H9 (cell line): ENCODE results near the gene POT1. TPM values are rescaled to one million over a fixed set of nuclear protein-coding genes. Genes with fewer than 3 reads are reported as not detected.

Experiments
- DNase-seq: peaks from one replicate; pipeline ENCODE4 v3.0.0-alpha.2; 2017
- H2AFZ ChIP-seq: one replicate; pipeline ENCODE4 v1.6.1; 2013; ENCODE audit warnings: mild to moderate bottlenecking, low read length, control low read depth, moderate library complexity
- H2AK5ac ChIP-seq: 2 replicates; pipeline ENCODE4 v1.6.1; 2013; ENCODE audit warnings: low read length, control low read depth, mixed read lengths; ENCODE audit not compliant: insufficient read length
- H2BK120ac ChIP-seq: one replicate; pipeline ENCODE4 v1.6.1; 2013; ENCODE audit warnings: low read depth, mild to moderate bottlenecking, low read length, control low read depth, inconsistent platforms; ENCODE audit not compliant: poor library complexity, severe bottlenecking
- H2BK12ac ChIP-seq: 2 replicates; pipeline ENCODE4 v1.6.1; 2013; ENCODE audit warnings: low read length, control low read depth, mixed read lengths, low read depth; ENCODE audit not compliant: insufficient read length
- H2BK15ac ChIP-seq: 2 replicates; pipeline ENCODE4 v1.6.1; 2013; ENCODE audit warnings: low read depth, low read length, control low read depth
- H2BK20ac ChIP-seq: one replicate; pipeline ENCODE4 v1.6.1; 2013; ENCODE audit warnings: low read depth, mild to moderate bottlenecking, low read length, control low read depth, inconsistent platforms; ENCODE audit not compliant: poor library complexity, severe bottlenecking
- H2BK5ac ChIP-seq: 2 replicates; pipeline ENCODE4 v1.6.1; 2013; ENCODE audit warnings: low read length, control low read depth, mixed read lengths; ENCODE audit not compliant: insufficient read length
- H3K14ac ChIP-seq: 2 replicates; pipeline ENCODE4 v1.6.1; 2013; ENCODE audit warnings: low read length, control low read depth; ENCODE audit not compliant: insufficient read depth
- H3K18ac ChIP-seq: 2 replicates; pipeline ENCODE4 v1.6.1; 2013; ENCODE audit warnings: low read depth, mild to moderate bottlenecking, mixed read lengths, low read length, control low read depth; ENCODE audit not compliant: insufficient read length
- H3K23ac ChIP-seq: 2 replicates; pipeline ENCODE4 v1.6.1; 2013; ENCODE audit warnings: low read length, control low read depth, mixed read lengths, low read depth; ENCODE audit not compliant: insufficient read length
- H3K23me2 ChIP-seq: 2 replicates; pipeline ENCODE4 v1.6.1; 2013; ENCODE audit warnings: low read depth, mild to moderate bottlenecking, mixed read lengths, low read length, control low read depth; ENCODE audit not compliant: insufficient read length, poor library complexity, severe bottlenecking
- H3K27ac ChIP-seq: 2 replicates; pipeline ENCODE4 v1.5.1; 2013; ENCODE audit warnings: low read length, control low read depth, mixed read lengths, low read depth; ENCODE audit not compliant: insufficient read length
- H3K27me3 ChIP-seq: 2 replicates; pipeline ENCODE4 v1.6.1; 2013; ENCODE audit warnings: low read length, control low read depth, inconsistent platforms; ENCODE audit not compliant: insufficient read depth
- H3K4ac ChIP-seq: 2 replicates; pipeline ENCODE4 v1.6.1; 2013; ENCODE audit warnings: low read depth, mild to moderate bottlenecking, control low read depth, inconsistent platforms, low read length, moderate library complexity
- H3K4me1 ChIP-seq: 2 replicates; pipeline ENCODE4 v1.6.1; 2013; ENCODE audit warnings: low read length, control low read depth, inconsistent platforms; ENCODE audit not compliant: insufficient read depth
- H3K4me2 ChIP-seq: 2 replicates; pipeline ENCODE4 v1.6.1; 2013; ENCODE audit warnings: low read length, control low read depth, mixed read lengths; ENCODE audit not compliant: insufficient read length, insufficient read depth
- H3K56ac ChIP-seq: 2 replicates; pipeline ENCODE4 v1.6.1; 2013; ENCODE audit warnings: low read depth, mild to moderate bottlenecking, mixed read lengths, low read length, control low read depth; ENCODE audit not compliant: insufficient read length
- H3K79me1 ChIP-seq: 2 replicates; pipeline ENCODE4 v1.6.1; 2013; ENCODE audit warnings: low read depth, mild to moderate bottlenecking, moderate library complexity, low read length, control low read depth, inconsistent platforms; ENCODE audit not compliant: insufficient read depth, poor library complexity, severe bottlenecking
- H3K79me2 ChIP-seq: 2 replicates; pipeline ENCODE4 v1.6.1; 2013; ENCODE audit warnings: low read length, control low read depth, inconsistent platforms; ENCODE audit not compliant: insufficient read depth
- H3K9ac ChIP-seq: 2 replicates; pipeline ENCODE4 v1.6.1; 2013; ENCODE audit warnings: low read length, control low read depth, mixed read lengths; ENCODE audit not compliant: insufficient read length; ENCODE audit errors: extremely low read depth
- H3K9me3 ChIP-seq: one replicate; pipeline ENCODE4 v1.6.1; 2013; ENCODE audit warnings: low read depth, low read length, inconsistent platforms; ENCODE audit not compliant: control insufficient read depth
- H3T11ph ChIP-seq: one replicate; pipeline ENCODE4 v1.6.1; 2013; ENCODE audit warnings: mild to moderate bottlenecking, low read length, control low read depth, inconsistent platforms
- H4K20me1 ChIP-seq: one replicate; pipeline ENCODE4 v1.6.1; 2013; ENCODE audit not compliant: control insufficient read depth, insufficient read length, insufficient read depth
- H4K5ac ChIP-seq: 2 replicates; pipeline ENCODE4 v1.6.1; 2013; ENCODE audit warnings: low read depth, mild to moderate bottlenecking, mixed read lengths, low read length, control low read depth; ENCODE audit not compliant: insufficient read length
- H4K8ac ChIP-seq: replicated peaks from 2 replicates; pipeline ENCODE4 v1.6.1; 2013; ENCODE audit warnings: low read length, control low read depth, mixed read lengths, low read depth; ENCODE audit not compliant: insufficient read length
- H4K91ac ChIP-seq: 2 replicates; pipeline ENCODE4 v1.6.1; 2013; ENCODE audit warnings: low read depth, mild to moderate bottlenecking, moderate library complexity, mixed read lengths, low read length, control low read depth; ENCODE audit not compliant: insufficient read length
- H3K27ac Mint-ChIP-seq, 3 experiments: 2 replicates in 2 of 3; 3 replicates in 1 of 3; pipeline ENCODE4 v1.8.0; 2020 to 2021; ENCODE audit warnings: mixed read lengths in 3 of 3, mild to moderate bottlenecking in 1 of 3, moderate library complexity in 1 of 3
- H3K27me3 Mint-ChIP-seq: 2 replicates; pipeline ENCODE4 v1.8.0; 2021; ENCODE audit warnings: low read depth, mild to moderate bottlenecking, moderate library complexity, mixed read lengths
- H3K36me3 Mint-ChIP-seq, 3 experiments: 2 replicates in 2 of 3; 3 replicates in 1 of 3; pipeline ENCODE4 v1.8.0; 2020 to 2021; ENCODE audit warnings: low read depth in 3 of 3, mixed read lengths in 3 of 3; ENCODE audit not compliant: insufficient read depth in 1 of 3
- H3K4me1 Mint-ChIP-seq, 2 experiments: 2 replicates each; pipeline ENCODE4 v1.8.0; 2020; ENCODE audit warnings: mixed read lengths in 2 of 2
- H3K4me3 Mint-ChIP-seq, 2 experiments: 2 replicates in 1 of 2; 3 replicates in 1 of 2; pipeline ENCODE4 v1.8.0; 2020 to 2021; ENCODE audit warnings: mild to moderate bottlenecking in 2 of 2, mixed read lengths in 2 of 2, moderate library complexity in 1 of 2
- H3K9me3 Mint-ChIP-seq, 2 experiments: 2 replicates in 1 of 2; 3 replicates in 1 of 2; pipeline ENCODE4 v1.8.0; 2020; ENCODE audit warnings: mild to moderate bottlenecking in 2 of 2, mixed read lengths in 2 of 2, moderate library complexity in 1 of 2
- CTCF ChIP-seq: fragments of 200-600 bp; sonication (generic); conservative IDR thresholded peaks from 3 replicates; pipeline ENCODE4 v1.8.0; 2021; ENCODE audit warnings: antibody characterized with exemption, mild to moderate bottlenecking
- WGBS: extraction: QIAGEN DNeasy Blood & Tissue Kit; methylation state at CpG from one replicate; pipeline ENCODE4 v1.1.7; 2013; ENCODE audit warnings: missing lambda C conversion rate, low lambda C conversion rate, mixed read lengths; ENCODE audit not compliant: insufficient read length; ENCODE audit errors: extremely low coverage; 5-methylcytosine and 5-hydroxymethylcytosine counted together
- total RNA-seq: library from RNA; stranded (reverse); gene quantifications from 2 replicates; pipeline ENCODE4 v1.2.1, GENCODE V29; 2021

Gene POT1
- total RNA-seq, 1 experiment from 2014 or later: 23.4 TPM

GRCh38 chr7:124773938-124774337 is 155.7 kb downstream of the POT1 start:
- H2BK12ac ChIP-seq: no peak overlapping the region
- Mint-ChIP-seq H3K9me3 (no peaks in the 10 kb centered on the region), H3K27ac (no peak overlapping the region)

More at GRCh38 chr7:124773938-124774337, 155.7 kb downstream of the POT1 start:
- no peaks in the 10 kb centered on the region for H3K79me1 ChIP-seq
- H3K4ac ChIP-seq: no peak overlapping the region
- no peaks in the 10 kb centered on the region for H4K20me1 ChIP-seq
- H3K14ac ChIP-seq: no peak overlapping the region
- no peaks in the 10 kb centered on the region for H3K36me3 Mint-ChIP-seq
- H3K27me3 ChIP-seq: no peaks in the 10 kb centered on the region
- H4K91ac ChIP-seq: no peak overlapping the region
- no peak overlapping the region for H2BK20ac ChIP-seq
- no peak overlapping the region for H2BK120ac ChIP-seq
- no peaks in the 10 kb centered on the region for H3K79me2 ChIP-seq
- no peak overlapping the region for H3K23ac ChIP-seq
- H4K5ac ChIP-seq: no peak overlapping the region
- H3K27ac ChIP-seq: no peak overlapping the region
- H3K4me2 ChIP-seq: no peak overlapping the region
- WGBS: no CpG with 5 or more reads among the region's 4 CpGs
- H2AK5ac ChIP-seq: no peak overlapping the region
- no peak for DNase-seq
- H3K4me3 Mint-ChIP-seq: no peak overlapping the region
- H3K4me1 Mint-ChIP-seq: peaks cover 2 to 8% of the 10 kb centered on the region in 2 experiments; a peak in 1 of 4 replicates
- no peaks in the 10 kb centered on the region for H3K9me3 ChIP-seq
- no peak overlapping the region for H4K8ac ChIP-seq
- H2AFZ ChIP-seq: no peak overlapping the region
- no peaks in the 10 kb centered on the region for H3K4me1 ChIP-seq
- H2BK5ac ChIP-seq: no peak overlapping the region
- H3K18ac ChIP-seq: no peak overlapping the region
- no peaks in the 10 kb centered on the region for H3K27me3 Mint-ChIP-seq
- H2BK15ac ChIP-seq: no peak overlapping the region
- no peak overlapping the region for H3K9ac ChIP-seq
- H3K23me2 ChIP-seq: no peaks in the 10 kb centered on the region
- no peak for TF ChIP-seq CTCF
- H3T11ph ChIP-seq: no peak overlapping the region
- no peak overlapping the region for H3K56ac ChIP-seq
